Measurements from ENCODE around the gene MINDY4.

GRCh38 chr7:30814700-30815387, 43.6 kb downstream of the MINDY4 start:
- TF ChIP-seq POLR2A (IDR thresholded peaks at IDR 0.05; ENCODE audit: low read depth) (no peak), CTCF (IDR thresholded peaks at IDR 0.05) (no peak), EP300 (IDR thresholded peaks at IDR 0.05) (no peak), POLR2AphosphoS5 (IDR thresholded peaks at IDR 0.05) (peak in 1 of 2 donors; percentile 59)
